NCI-H1048 (cell line): ENCODE measurements around the gene PGM3.
"Not testable (repeated sequence)": the region's sequence is repeated elsewhere in the genome, so short reads cannot be mapped to it uniquely, and the experiment has no call there.

Experiments
- DNase-seq: peaks from one replicate; lab custom pipeline; 2025; lab: John Stamatoyannopoulos, UW

The PGM3 gene, protein sequence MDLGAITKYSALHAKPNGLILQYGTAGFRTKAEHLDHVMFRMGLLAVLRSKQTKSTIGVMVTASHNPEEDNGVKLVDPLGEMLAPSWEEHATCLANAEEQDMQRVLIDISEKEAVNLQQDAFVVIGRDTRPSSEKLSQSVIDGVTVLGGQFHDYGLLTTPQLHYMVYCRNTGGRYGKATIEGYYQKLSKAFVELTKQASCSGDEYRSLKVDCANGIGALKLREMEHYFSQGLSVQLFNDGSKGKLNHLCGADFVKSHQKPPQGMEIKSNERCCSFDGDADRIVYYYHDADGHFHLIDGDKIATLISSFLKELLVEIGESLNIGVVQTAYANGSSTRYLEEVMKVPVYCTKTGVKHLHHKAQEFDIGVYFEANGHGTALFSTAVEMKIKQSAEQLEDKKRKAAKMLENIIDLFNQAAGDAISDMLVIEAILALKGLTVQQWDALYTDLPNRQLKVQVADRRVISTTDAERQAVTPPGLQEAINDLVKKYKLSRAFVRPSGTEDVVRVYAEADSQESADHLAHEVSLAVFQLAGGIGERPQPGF

DNA sequence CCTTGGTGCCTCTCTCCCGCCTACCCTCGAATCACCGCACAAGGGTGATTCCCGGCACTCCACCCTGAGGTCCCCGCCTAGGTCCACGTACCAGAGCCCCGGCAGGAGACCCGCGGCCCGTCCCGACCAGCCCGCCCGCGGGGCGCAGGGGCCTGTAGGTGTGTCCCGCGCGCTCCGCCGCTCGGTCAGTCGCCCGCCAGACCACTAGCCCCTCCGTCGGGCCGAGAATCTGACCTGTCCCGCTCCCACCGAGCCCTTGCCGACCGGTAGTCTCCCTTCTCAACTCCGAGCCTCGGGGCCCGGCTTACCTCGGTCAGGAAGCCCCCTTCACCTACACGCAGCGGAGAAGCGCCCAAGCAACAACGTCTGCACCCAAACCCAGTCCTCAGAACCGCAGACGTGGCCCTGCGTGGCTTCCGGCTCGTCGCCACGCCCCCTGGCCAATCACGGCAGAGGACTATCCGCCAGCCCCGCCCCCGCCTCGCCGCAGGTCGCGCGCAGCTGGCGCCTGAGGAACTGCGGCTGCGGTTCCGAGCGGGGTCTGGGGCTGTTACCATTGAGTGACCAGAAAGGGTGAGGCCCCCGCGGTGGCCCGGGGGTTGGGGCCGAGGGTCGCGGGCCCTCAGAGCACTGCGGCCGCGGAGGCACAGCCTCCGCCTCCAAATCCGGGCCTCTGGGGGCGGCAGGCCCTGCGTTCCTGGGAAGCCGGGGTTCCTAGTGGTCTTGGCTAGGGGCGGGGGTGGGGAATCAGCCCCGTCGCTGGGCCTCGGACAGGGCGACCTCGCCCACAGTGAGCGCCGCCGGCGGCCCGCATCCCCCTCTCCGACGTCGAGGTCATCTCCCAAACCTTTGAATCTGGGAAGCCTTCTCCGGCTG lies at the start of gene PGM3, which contains the start of gene RWDD2A:
TSS of gene PGM3 (minus strand) at position 395 of the 876 bp plus-strand sequence. CDS start 2,253 bp downstream, outside the sequence.
TSS of gene RWDD2A (plus strand) at position 487 of the 876 bp plus-strand sequence. CDS start 1,095 bp downstream, outside the sequence.
- peak; percentile 54 for DNase-seq

DNA sequence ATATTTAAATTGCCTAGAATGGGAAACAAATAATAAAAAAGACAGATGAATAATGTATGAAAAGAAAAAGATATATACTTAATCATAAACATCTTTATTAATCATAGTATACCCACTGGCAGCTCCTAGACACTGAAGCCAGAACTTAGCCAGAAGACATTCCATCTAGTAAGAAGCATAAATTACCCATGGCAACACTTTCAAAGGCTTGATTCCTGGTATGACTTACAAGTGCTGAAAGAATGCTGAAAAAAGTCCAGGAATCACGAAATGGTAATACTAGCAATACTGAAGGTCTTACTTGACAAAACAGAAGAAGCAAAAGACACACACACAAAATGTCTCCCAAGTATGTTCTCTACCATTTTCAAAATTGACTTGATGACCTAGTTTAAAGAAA lies 38.1 kb upstream of the PGM3 start:
- no peak for DNase-seq

DNA sequence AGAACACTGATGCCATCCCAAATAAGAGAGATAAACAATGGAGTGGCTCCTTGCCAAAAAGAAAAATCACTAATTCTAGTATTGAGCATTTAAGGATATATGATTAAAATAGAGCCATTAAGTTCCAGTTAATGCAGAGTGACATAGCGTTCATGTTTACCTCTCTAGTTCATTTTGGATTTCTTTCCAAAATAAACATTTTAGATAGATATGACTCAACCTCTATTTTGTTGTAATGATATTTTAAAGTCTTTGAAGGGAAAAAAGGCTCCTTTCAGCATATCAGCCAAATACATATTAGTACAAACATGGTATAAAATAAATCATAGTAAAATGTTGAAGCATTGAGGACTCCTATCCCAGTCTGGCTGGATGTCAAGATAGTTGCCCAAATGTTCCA lies 33.5 kb upstream of the PGM3 start:
- DNase-seq: no peak

DNA sequence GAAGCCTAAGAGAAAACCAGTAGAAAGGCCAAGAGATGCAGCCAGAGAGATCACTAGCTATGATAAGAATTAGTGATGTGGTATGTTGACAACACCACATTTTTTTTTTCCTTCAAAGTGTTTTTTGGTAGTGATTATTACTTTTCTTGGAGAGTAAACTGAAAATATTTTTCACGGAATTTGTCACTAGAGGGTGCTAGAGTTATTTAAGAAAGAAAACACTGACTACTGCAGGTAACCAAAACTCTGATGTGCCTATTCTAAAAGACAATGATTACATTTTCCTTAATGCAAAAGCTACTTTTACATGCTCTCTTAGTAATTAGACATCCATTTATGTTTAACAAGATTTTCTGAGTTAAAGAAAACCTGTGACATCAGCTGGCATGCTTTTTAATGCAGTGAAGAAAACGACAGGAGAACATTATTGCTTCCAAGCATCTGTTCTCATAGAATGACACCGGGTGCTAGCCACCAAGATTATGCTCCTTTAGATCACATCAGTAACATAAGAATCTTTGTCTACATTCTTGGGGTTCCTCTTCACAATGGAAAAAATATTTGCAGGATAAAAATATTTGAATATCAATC lies 28.9 kb upstream of the PGM3 start:
- DNase-seq: peak; percentile 2

DNA sequence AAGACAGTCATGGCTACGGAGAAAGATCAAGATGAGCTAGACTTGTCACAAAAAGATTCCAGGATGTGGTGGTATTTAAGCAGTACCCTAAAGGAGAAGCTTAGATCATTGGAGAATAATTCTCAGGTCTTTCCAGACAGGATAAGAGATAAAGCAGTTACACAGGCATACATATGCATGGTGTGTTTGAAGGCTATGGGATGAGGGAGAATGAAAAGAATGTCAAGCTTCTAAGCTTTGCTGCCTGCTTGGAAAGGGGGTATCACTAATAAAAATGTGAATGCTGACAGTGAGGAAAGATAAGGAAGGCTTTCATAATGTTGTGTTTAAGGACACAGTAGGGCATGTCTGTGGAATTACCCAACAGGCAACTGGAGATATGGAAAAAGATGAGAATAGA lies 28.2 kb upstream of the PGM3 start:
- DNase-seq: no peak

DNA sequence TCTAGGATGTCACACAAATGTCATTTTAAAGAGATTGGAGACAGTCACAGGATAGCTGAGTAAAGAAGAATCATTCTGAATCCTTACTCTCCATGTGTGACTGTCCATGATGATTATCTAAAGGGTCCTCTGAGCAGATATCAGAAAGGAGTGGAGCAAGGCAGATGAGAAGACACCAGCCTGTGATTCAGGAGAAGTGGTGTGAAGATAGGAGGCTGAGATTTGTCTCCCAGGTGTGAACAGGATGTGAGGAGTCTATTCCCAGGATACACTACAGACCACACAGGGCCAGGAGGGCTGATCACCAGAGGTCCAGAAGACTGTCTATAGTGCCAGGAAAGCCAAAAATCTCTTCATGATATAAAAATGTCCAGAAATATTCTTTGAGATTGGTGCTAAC lies 27.1 kb upstream of the PGM3 start:
- no peak for DNase-seq

DNA sequence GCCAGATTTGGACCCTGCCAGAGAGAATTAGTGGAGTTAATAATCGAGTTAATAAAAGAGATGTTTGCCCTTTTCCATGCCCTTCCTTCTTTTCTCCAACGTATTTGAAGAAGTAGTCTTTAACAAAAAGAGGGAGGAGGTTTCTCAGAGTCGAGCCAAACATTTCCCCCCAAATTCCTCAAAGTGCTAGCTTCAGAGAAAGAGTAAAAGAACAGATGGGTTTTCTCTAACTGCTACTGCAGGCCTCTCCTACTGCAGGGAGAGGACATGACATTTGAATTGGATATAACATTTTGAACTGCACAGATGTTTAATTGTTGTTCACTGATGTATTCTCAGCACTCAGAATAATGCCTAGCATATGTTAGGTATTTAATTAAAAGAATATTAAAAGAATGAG lies 25.6 kb upstream of the PGM3 start:
- DNase-seq: no peak

DNA sequence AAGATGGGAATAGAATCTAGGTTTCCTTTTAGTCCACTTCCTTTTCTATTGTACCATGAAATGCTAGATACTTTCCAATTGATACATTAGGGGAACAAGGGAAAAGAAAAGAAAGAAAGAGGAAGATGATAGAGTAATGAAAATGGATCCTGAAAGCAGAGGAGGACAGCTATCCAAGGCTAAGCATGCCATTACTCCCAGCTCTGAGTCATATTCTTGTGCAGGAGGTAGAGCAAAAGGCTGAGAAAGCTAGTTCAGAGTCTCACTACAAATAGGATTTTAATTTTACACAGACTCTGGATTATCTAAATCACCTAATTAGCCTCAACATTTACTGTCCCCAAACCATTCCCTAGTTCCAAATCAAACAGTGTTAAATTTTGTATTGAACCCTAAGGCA lies 23.7 kb upstream of the PGM3 start:
- DNase-seq: no peak

DNA sequence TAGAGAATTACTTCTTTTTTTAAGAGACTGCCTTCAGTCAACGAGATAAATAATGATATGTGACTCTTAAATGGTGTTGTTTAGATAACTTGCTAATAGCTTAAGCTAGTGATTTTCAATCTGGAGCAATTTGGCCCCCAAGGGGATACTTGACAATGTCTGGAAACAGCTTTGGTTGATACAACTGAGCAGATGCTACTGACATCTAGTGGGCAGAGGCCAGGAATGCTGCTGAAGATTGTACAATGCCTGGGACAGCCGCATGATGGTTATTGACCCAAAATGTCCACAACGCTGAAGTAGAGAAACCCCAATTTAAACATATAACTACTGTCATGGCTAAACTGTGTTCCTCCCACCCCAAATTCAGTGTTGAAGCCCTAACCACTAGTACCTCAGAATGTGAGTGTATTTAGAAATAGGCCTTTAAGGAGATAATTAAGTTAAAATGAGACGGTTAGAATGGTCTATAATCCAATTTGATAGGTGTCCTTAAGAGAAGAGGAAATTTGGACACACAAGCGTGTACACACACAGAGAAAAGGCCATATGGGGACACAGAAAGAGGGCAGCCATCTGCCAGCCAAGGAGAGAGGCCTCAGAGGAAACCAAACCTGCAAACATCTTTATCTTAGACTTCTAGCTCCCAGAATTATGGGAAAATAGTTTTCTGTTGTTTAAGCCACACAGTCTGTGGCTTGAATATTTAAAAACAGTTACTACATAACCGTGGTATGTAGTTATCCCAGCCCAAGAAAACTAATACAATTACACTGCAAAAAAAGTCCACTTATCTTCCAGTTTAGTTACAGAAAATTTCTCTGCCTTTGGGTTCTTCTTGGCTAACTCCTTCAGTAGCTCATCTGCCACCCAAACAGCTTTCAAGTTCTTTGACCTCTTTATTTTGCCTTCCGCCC lies 22.3 kb upstream of the PGM3 start:
- peak; percentile 10 for DNase-seq

DNA sequence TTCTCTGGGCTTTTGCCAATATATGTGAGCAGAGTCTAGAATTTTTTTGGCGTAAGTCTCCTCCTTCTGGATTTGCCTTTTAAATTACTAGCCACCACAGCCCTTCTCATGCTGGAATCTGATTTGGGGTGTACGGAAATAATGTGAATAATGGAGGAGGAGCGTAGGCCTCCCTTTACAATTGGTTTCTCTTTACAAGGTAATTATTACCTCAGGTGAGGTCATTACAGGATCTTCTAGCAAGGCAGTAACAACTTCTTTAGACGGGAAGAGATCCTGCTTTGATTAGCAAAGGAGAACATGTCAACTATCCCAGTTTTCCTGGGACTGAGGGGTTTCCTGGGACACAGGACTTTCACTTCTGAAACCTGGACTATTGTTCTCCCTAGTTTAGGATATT lies 9.0 kb upstream of the PGM3 start:
- no peak for DNase-seq

DNA sequence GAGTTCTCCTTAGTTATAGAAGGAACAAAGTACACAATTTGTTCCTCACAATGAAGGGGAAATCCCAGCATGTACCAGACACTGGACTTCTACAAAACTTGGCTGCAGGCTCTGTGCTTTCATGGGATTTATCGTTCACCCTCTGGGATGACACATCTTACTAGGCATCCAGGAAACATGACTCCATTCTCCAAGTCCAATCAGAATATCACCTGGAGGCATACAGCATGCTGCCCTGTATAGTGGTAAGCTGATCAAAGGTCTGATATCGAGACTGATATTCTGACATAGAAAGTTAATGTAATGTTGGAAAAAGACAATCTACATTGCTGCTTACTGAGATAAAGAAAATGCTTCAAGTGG lies 6.8 kb upstream of the PGM3 start:
- DNase-seq: no peak

DNA sequence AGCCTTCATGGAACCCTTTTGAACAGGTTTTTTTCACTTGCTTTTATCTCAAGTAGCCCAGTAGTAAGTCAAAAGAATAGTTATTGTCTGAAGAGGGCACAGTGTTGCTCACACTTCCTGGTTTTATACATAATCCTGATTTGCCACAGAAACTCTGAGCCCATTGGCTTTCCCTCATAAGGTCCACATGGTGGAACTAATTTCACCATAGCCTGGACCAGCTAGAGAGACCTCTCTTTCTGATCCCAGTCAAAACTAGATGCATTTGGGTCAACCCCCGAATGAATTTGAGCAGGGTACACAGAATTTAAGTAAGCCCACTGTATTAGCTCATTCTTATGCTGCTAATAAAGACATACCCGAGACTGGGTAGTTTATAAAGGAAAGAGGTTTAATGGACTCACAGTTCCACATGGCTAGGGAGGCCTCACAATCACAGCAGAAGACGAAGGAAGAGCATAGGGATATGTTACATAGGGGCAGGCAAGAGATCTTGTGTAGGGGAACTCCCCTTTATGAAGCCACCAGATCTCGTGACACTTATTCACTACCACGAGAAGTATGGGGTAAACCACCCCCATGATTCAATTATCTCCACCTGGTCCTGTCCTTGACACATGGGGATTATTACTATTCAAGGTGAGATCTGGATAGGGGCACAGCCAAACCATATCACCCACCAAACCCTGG lies 6.3 kb upstream of the PGM3 start:
- DNase-seq: no peak

DNA sequence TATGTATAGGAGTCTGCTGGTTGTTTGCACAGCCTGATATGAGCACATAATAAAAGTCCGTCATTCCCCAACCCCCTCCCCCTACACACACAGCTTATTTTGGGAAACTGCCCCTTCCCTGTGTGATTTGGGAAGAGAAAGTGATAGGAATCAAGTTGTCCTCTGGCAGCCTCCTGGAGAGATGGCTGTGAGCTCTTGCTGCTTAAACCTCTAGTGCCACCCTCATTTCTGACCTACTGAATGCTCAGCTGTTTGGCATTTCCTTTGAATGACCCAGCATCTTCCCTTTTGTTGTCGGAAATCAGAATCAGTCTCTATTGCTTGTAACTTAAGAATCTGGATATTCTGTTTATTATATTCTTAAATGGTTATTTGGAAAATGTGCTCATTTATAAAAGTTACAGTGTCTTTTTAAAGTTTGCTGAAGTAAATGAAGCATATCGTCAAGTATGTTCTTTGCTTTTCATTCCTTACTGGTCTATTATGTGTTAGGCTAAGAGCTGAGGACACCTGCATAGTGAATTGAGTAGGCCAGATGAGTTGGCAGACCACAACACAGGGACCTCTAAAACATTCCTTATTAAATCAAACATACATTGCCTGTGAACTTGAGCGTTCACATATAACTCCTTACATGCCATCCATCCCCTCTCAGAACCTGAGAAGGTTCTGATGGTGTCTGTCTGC lies 5.6 kb upstream of the PGM3 start:
- DNase-seq: no peak

DNA sequence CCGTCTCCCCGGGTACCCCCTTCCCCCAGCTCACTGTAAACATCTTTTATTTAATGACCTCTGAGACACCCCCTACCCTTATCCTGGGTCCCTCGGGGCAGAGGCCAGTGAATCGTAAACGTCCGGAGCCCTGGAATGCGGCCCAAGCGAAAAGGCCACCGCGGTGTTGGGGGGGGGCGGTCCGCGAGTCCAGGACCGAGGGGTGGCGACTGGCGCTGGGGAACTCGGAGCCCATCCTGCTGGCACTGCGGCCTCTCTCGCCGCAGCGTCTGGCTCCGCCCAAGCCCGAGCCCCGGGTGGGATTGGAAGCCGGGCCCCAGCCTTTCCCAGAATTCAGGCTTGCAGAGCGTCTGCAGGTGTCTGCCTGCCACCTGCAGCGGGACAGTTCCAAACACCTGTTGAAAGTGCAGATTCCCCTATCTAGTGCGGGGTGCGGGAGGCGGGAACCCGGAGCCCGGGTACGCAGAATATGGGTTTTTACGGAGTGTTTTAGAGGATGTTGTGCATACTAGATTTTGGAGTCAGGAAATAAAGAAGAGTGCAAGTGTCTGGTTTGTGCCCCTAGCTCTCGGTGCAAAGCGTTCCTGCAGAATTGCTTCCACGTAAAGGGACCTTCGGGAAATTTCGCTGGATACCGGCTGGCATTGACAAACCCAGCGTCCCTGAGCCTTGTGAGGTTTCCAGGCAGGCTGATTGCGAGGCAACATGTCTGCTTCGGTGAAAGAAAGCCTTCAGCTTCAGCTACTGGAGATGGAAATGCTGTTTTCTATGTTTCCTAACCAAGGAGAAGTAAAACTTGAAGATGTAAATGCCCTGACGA lies 892 bp upstream of the PGM3 start:
- DNase-seq: no peak

DNA sequence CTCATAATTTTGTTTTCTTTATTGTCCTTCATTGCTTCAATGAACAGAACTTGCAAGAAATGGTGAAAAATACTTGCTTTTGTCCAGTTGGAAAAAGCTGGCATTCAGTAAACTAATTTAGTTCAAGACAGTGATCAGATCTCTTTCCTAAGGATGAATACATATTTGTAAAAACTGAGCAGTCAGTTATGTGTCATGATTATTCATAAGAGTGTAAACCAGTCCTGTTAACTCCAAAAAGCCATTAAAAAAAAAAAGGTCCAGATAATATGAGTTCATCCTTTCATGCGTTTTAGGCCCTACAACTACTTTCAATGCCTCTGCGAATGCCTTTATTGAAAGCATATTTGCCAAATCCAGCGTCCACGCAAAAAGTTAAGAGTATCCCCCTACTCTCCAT lies 609 bp downstream of the PGM3 start:
- DNase-seq: no peak

DNA sequence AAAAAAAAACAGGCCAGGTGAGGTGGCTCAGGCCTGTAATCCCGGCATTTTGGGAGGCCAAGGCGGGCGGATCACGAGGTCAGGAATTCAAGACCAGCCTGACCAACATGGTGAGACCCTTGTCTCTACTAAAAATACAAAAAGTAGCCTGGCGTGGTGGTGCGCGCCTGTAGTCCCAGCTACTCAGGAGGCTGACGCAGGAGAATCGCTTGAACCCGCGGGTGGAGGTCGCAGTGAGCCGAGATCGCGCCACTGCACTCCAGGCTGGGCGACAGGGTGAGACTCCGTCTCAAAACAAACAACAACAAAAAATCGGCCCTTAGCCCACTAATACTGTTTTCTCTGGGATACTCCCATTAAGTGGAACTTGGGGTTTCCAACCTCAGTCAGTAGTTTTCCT lies 1.1 kb downstream of the PGM3 start:
- not testable (repeated sequence) for DNase-seq

DNA sequence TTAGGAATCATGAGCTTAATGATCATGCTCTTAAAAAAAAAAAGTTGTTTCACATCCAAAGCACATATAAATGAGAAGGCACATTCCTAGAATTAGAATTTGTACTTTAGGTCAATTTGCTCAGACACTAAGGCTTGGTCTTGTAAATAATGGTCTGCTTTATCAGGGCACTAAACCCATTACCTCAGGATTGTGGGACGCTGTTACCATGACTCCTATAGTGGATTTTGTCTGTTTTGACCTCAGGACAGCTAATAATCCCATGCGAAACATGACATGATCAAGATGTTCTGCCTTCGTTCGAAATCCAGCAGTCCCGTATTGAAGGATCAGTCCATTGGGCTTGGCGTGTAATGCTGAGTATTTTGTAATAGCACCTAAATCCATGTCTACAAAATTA lies 2.4 kb downstream of the PGM3 start:
- DNase-seq: no peak

DNA sequence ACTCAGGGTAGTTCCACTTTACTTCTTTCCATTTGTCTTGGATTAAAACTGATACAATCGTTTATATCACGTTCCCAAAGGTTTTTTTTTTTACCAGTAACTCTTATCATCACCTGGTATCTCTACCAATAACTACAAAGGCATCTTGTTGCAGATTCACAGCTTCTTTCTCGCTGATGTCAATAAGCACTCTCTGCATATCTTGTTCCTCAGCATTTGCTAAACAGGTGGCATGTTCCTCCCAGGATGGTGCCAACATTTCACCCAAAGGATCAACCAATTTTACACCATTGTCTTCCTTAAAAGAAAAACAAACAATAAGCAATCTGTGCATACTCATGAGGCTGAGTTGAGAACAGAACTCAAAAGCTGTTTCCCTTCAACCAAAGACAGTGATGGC lies 4.6 kb downstream of the PGM3 start:
- no peak for DNase-seq

DNA sequence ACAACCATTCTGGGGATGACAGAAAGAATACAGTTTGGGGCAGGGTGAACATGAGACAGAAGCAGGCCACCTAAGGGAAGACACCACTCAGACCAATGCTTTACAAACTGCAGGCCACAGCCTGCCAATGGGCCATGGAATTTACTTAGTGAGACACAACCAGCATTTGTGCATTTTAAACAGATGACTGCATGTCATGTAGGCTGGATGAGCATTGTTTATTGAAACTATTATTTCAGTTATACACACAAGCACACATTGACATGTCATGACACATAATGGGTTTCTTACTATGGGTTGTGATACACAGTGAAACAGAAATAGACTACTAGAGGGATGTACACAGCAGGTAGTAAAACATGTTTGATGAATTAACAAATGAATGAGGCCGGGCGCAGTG lies 8.0 kb downstream of the PGM3 start:
- DNase-seq: no peak
